A549 (cell line): Measurements from ENCODE around the gene CFH.

ENCODE experiments used
- CEBPB ChIP-seq, 2 experiments: fragments of >200 bp in 1 of 2; sonication (Bioruptor Twin) in 1 of 2; formaldehyde crosslinking in 1 of 2; IDR thresholded peaks; 2 replicates each; pipeline ENCODE4 v1.6.1; 2012 to 2016
- CHD2 ChIP-seq: fragments of 150-350 bp; IDR thresholded peaks from 2 replicates; pipeline ENCODE4 v1.6.1; 2014; ENCODE audit warnings: low read length; ENCODE audit not compliant: partially characterized antibody
- CTCF ChIP-seq: fragments of >200 bp; sonication (Bioruptor Twin); formaldehyde crosslinking; IDR thresholded peaks from 3 replicates; pipeline ENCODE4 v1.5.1; 2016
- KDM5A ChIP-seq: fragments of 200-600 bp; sonication (generic); IDR thresholded peaks from 2 replicates; pipeline ENCODE4 v1.6.1; 2016; ENCODE audit warnings: antibody characterized with exemption, mild to moderate bottlenecking
- MAX ChIP-seq: IDR thresholded peaks from 2 replicates; pipeline ENCODE4 v1.6.1; 2012
- NR3C1 ChIP-seq: fragments of >200 bp; sonication (Bioruptor Twin); formaldehyde crosslinking; IDR thresholded peaks from 3 replicates; pipeline ENCODE4 v1.6.1; 2017
- PHF8 ChIP-seq: fragments of 200-600 bp; sonication (generic); IDR thresholded peaks from 2 replicates; pipeline ENCODE4 v1.6.1; 2016; ENCODE audit warnings: low read depth, mild to moderate bottlenecking, antibody characterized with exemption, moderate library complexity, borderline replicate concordance
- POLR2A ChIP-seq: IDR thresholded peaks from 2 replicates; pipeline ENCODE4 v1.6.1; 2012; ENCODE audit warnings: mild to moderate bottlenecking, low read length
- RCOR1 ChIP-seq: fragments of 150-350 bp; IDR thresholded peaks from 2 replicates; pipeline ENCODE4 v1.6.1; 2014; ENCODE audit warnings: antibody characterized with exemption, low read length, low read depth
- SMC3 ChIP-seq: fragments of >200 bp; sonication (Bioruptor Twin); formaldehyde crosslinking; IDR thresholded peaks from 3 replicates; pipeline ENCODE4 v1.6.1; 2018; ENCODE audit warnings: inconsistent platforms

GRCh38 chr1:196637606-196638005 lies 14.2 kb upstream of the CFH start:
- TF ChIP-seq CTCF (no peak), CEBPB (IDR thresholded peaks at IDR 0.05) (no peak), RCOR1 (no peak), POLR2A (no peak), CHD2 (no peak), SMC3 (no peak), NR3C1 (no peak), MAX (no peak), PHF8 (no peak), KDM5A (no peak)
